ENCODE data around the gene NME7.

Gene NME7

DNA sequence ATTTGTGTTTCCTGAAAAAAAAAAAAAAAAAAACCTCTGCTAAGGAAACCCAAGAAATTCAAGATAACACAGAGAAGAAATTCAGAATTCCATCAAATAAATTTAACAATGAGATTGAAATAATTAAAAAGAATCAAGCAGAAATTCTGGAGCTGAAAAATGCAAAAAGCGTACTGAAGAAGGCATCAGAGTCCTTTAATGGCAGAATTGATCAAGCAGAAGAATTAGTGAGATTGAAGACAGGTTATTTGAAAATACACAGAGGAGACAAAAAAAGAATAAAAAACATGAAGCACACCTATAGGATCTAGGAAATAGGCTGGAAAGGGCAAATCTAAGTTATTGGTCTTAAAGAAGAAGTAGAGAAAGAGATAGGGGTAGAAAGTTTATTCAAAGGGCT, 38.2 kb downstream of the NME7 start (continued):
- TF ChIP-seq ZNF311 (tag by site-specific recombination; IDR thresholded peaks at IDR 0.05; ENCODE audit: borderline replicate concordance), result no peak
- TF ChIP-seq ZNF791 (tag by site-specific recombination; IDR thresholded peaks at IDR 0.05), result no peak
- TF ChIP-seq ZNF530 (tag by site-specific recombination; IDR thresholded peaks at IDR 0.05; ENCODE audit: low read depth), result no peak

GRCh38 chr1:169327875-169328274, 39.7 kb downstream of the NME7 start:
- no peak overlapping the region for H3K27ac ChIP-seq (ENCODE audit: extremely low read depth, low read depth, low read length)
- H3K4me3 ChIP-seq (ENCODE audit: low read depth, low read length), result no peak overlapping the region
- TF ChIP-seq ZNF174 (tag by site-specific recombination; IDR thresholded peaks at IDR 0.05) (no peak), ZNF529 (tag by site-specific recombination; IDR thresholded peaks at IDR 0.05; ENCODE audit: insufficient replicate concordance) (no peak), SETDB1 (IDR thresholded peaks at IDR 0.05; ENCODE audit: insufficient read length, low read length) (no peak), ZNF274 (IDR thresholded peaks at IDR 0.05; ENCODE audit: low read length) (no peak), ZNF274 (tag by site-specific recombination; IDR thresholded peaks at IDR 0.05; ENCODE audit: borderline replicate concordance) (no peak), ZNF654 (tag by site-specific recombination; IDR thresholded peaks at IDR 0.05; ENCODE audit: low read depth) (no peak), ZNF704 (tag by site-specific recombination; IDR thresholded peaks at IDR 0.05) (no peak), ZNF16 (tag by site-specific recombination; IDR thresholded peaks at IDR 0.05; ENCODE audit: low read depth) (no peak), ZNF366 (tag by site-specific recombination; conservative IDR thresholded peaks at IDR 0.05) (no peak), ZNF24 (tag by site-specific recombination; IDR thresholded peaks at IDR 0.05) (no peak), ZNF394 (tag by site-specific recombination; IDR thresholded peaks at IDR 0.05; ENCODE audit: borderline replicate concordance) (no peak), ZNF138 (tag by site-specific recombination; IDR thresholded peaks at IDR 0.05; ENCODE audit: borderline replicate concordance) (no peak), ZNF311 (tag by site-specific recombination; IDR thresholded peaks at IDR 0.05; ENCODE audit: borderline replicate concordance) (no peak), ZBTB20 (tag by site-specific recombination; IDR thresholded peaks at IDR 0.05) (no peak), YY1 (tag by site-specific recombination; IDR thresholded peaks at IDR 0.05) (no peak), ZSCAN16 (tag by site-specific recombination; IDR thresholded peaks at IDR 0.05) (no peak), ZNF707 (tag by site-specific recombination; IDR thresholded peaks at IDR 0.05) (no peak), ZNF146 (tag by site-specific recombination; IDR thresholded peaks at IDR 0.05) (no peak)
- no peaks in the 10 kb centered on the region for H3K4me1 ChIP-seq (ENCODE audit: control insufficient read depth, insufficient read depth, low read length)
- no peaks in the 10 kb centered on the region for H3K36me3 ChIP-seq (ENCODE audit: control insufficient read depth in 2 of 2, insufficient read depth in 1 of 2, low read length in 2 of 2)
- ChIA-PET CTCF (no interaction called here), POLR2A (no interaction called here)
- H3K9me3 ChIP-seq (ENCODE audit: control insufficient read depth, insufficient read depth, low read depth, low read length), result no peaks in the 10 kb centered on the region

DNA sequence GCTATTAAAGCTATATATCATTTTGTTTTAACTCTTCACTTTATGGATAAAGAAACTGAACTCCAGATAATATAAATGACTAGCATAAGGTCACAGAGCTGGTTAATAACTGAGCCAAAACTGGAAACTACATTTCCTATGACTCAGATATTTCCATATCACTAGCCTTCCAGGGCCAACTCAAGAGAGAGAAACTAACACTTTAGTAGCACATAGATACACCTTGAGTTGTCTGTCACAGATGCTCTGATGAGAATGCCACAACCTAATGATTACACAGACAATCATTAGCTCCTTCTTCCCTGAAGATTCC, 40.7 kb downstream of the NME7 start:
- TF ChIP-seq ZNF561 (tag by site-specific recombination; IDR thresholded peaks at IDR 0.05; ENCODE audit: borderline replicate concordance) (no peak), HOXC10 (CRISPR knock-in tag; IDR thresholded peaks at IDR 0.05) (no peak), ZXDB (tag by site-specific recombination; IDR thresholded peaks at IDR 0.05) (no peak), ZNF629 (tag by site-specific recombination; IDR thresholded peaks at IDR 0.05) (no peak), ZNF664 (tag by site-specific recombination; IDR thresholded peaks at IDR 0.05) (no peak), PRDM2 (tag by site-specific recombination; IDR thresholded peaks at IDR 0.05; ENCODE audit: borderline replicate concordance) (no peak)
- H3K36me3 ChIP-seq (ENCODE audit: control insufficient read depth in 2 of 2, insufficient read depth in 1 of 2, low read length in 2 of 2), result no peaks in the 10 kb centered on the region
- H3K4me1 ChIP-seq (ENCODE audit: control insufficient read depth, insufficient read depth, low read length), result no peaks in the 10 kb centered on the region
- no peak overlapping the region for H3K27ac ChIP-seq (ENCODE audit: extremely low read depth, low read depth, low read length)
- H3K9me3 ChIP-seq (ENCODE audit: control insufficient read depth, insufficient read depth, low read depth, low read length), result no peaks in the 10 kb centered on the region
- ChIA-PET CTCF (interaction anchor here (0.6 kb wide), 2 partner anchors 35 to 381 kb away, joined by 3 read pairs; no protein-coding TSS in a partner anchor), POLR2A (no interaction called here)
- no peak overlapping the region for H3K4me3 ChIP-seq (ENCODE audit: low read depth, low read length)

Data from HEK293 (cell line).